H9 (cell line): Measurements from ENCODE around the gene TMEM117. TPM values are rescaled to one million over a fixed set of nuclear protein-coding genes. Genes with fewer than 3 reads are reported as not detected.

ENCODE experiments used
- DNase-seq: peaks from one replicate; pipeline ENCODE4 v3.0.0-alpha.2; 2017
- H2AFZ ChIP-seq: one replicate; pipeline ENCODE4 v1.6.1; 2013; ENCODE audit warnings: mild to moderate bottlenecking, low read length, control low read depth, moderate library complexity
- H2AK5ac ChIP-seq: 2 replicates; pipeline ENCODE4 v1.6.1; 2013; ENCODE audit warnings: low read length, control low read depth, mixed read lengths; ENCODE audit not compliant: insufficient read length
- H2BK120ac ChIP-seq: one replicate; pipeline ENCODE4 v1.6.1; 2013; ENCODE audit warnings: low read depth, mild to moderate bottlenecking, low read length, control low read depth, inconsistent platforms; ENCODE audit not compliant: poor library complexity, severe bottlenecking
- H2BK12ac ChIP-seq: 2 replicates; pipeline ENCODE4 v1.6.1; 2013; ENCODE audit warnings: low read length, control low read depth, mixed read lengths, low read depth; ENCODE audit not compliant: insufficient read length
- H2BK15ac ChIP-seq: 2 replicates; pipeline ENCODE4 v1.6.1; 2013; ENCODE audit warnings: low read depth, low read length, control low read depth
- H2BK20ac ChIP-seq: one replicate; pipeline ENCODE4 v1.6.1; 2013; ENCODE audit warnings: low read depth, mild to moderate bottlenecking, low read length, control low read depth, inconsistent platforms; ENCODE audit not compliant: poor library complexity, severe bottlenecking
- H2BK5ac ChIP-seq: 2 replicates; pipeline ENCODE4 v1.6.1; 2013; ENCODE audit warnings: low read length, control low read depth, mixed read lengths; ENCODE audit not compliant: insufficient read length
- H3K14ac ChIP-seq: 2 replicates; pipeline ENCODE4 v1.6.1; 2013; ENCODE audit warnings: low read length, control low read depth; ENCODE audit not compliant: insufficient read depth
- H3K18ac ChIP-seq: 2 replicates; pipeline ENCODE4 v1.6.1; 2013; ENCODE audit warnings: low read depth, mild to moderate bottlenecking, mixed read lengths, low read length, control low read depth; ENCODE audit not compliant: insufficient read length
- H3K23ac ChIP-seq: 2 replicates; pipeline ENCODE4 v1.6.1; 2013; ENCODE audit warnings: low read length, control low read depth, mixed read lengths, low read depth; ENCODE audit not compliant: insufficient read length
- H3K23me2 ChIP-seq: 2 replicates; pipeline ENCODE4 v1.6.1; 2013; ENCODE audit warnings: low read depth, mild to moderate bottlenecking, mixed read lengths, low read length, control low read depth; ENCODE audit not compliant: insufficient read length, poor library complexity, severe bottlenecking
- H3K27ac ChIP-seq: 2 replicates; pipeline ENCODE4 v1.5.1; 2013; ENCODE audit warnings: low read length, control low read depth, mixed read lengths, low read depth; ENCODE audit not compliant: insufficient read length
- H3K27me3 ChIP-seq: 2 replicates; pipeline ENCODE4 v1.6.1; 2013; ENCODE audit warnings: low read length, control low read depth, inconsistent platforms; ENCODE audit not compliant: insufficient read depth
- H3K4ac ChIP-seq: 2 replicates; pipeline ENCODE4 v1.6.1; 2013; ENCODE audit warnings: low read depth, mild to moderate bottlenecking, control low read depth, inconsistent platforms, low read length, moderate library complexity
- H3K4me1 ChIP-seq: 2 replicates; pipeline ENCODE4 v1.6.1; 2013; ENCODE audit warnings: low read length, control low read depth, inconsistent platforms; ENCODE audit not compliant: insufficient read depth
- H3K4me2 ChIP-seq: 2 replicates; pipeline ENCODE4 v1.6.1; 2013; ENCODE audit warnings: low read length, control low read depth, mixed read lengths; ENCODE audit not compliant: insufficient read length, insufficient read depth
- H3K56ac ChIP-seq: 2 replicates; pipeline ENCODE4 v1.6.1; 2013; ENCODE audit warnings: low read depth, mild to moderate bottlenecking, mixed read lengths, low read length, control low read depth; ENCODE audit not compliant: insufficient read length
- H3K79me1 ChIP-seq: 2 replicates; pipeline ENCODE4 v1.6.1; 2013; ENCODE audit warnings: low read depth, mild to moderate bottlenecking, moderate library complexity, low read length, control low read depth, inconsistent platforms; ENCODE audit not compliant: insufficient read depth, poor library complexity, severe bottlenecking
- H3K79me2 ChIP-seq: 2 replicates; pipeline ENCODE4 v1.6.1; 2013; ENCODE audit warnings: low read length, control low read depth, inconsistent platforms; ENCODE audit not compliant: insufficient read depth
- H3K9ac ChIP-seq: 2 replicates; pipeline ENCODE4 v1.6.1; 2013; ENCODE audit warnings: low read length, control low read depth, mixed read lengths; ENCODE audit not compliant: insufficient read length; ENCODE audit errors: extremely low read depth
- H3K9me3 ChIP-seq: one replicate; pipeline ENCODE4 v1.6.1; 2013; ENCODE audit warnings: low read depth, low read length, inconsistent platforms; ENCODE audit not compliant: control insufficient read depth
- H3T11ph ChIP-seq: one replicate; pipeline ENCODE4 v1.6.1; 2013; ENCODE audit warnings: mild to moderate bottlenecking, low read length, control low read depth, inconsistent platforms
- H4K20me1 ChIP-seq: one replicate; pipeline ENCODE4 v1.6.1; 2013; ENCODE audit not compliant: control insufficient read depth, insufficient read length, insufficient read depth
- H4K5ac ChIP-seq: 2 replicates; pipeline ENCODE4 v1.6.1; 2013; ENCODE audit warnings: low read depth, mild to moderate bottlenecking, mixed read lengths, low read length, control low read depth; ENCODE audit not compliant: insufficient read length
- H4K8ac ChIP-seq: replicated peaks from 2 replicates; pipeline ENCODE4 v1.6.1; 2013; ENCODE audit warnings: low read length, control low read depth, mixed read lengths, low read depth; ENCODE audit not compliant: insufficient read length
- H4K91ac ChIP-seq: 2 replicates; pipeline ENCODE4 v1.6.1; 2013; ENCODE audit warnings: low read depth, mild to moderate bottlenecking, moderate library complexity, mixed read lengths, low read length, control low read depth; ENCODE audit not compliant: insufficient read length
- H3K27ac Mint-ChIP-seq, 3 experiments: 2 replicates in 2 of 3; 3 replicates in 1 of 3; pipeline ENCODE4 v1.8.0; 2020 to 2021; ENCODE audit warnings: mixed read lengths in 3 of 3, mild to moderate bottlenecking in 1 of 3, moderate library complexity in 1 of 3
- H3K27me3 Mint-ChIP-seq: 2 replicates; pipeline ENCODE4 v1.8.0; 2021; ENCODE audit warnings: low read depth, mild to moderate bottlenecking, moderate library complexity, mixed read lengths
- H3K36me3 Mint-ChIP-seq, 3 experiments: 2 replicates in 2 of 3; 3 replicates in 1 of 3; pipeline ENCODE4 v1.8.0; 2020 to 2021; ENCODE audit warnings: low read depth in 3 of 3, mixed read lengths in 3 of 3; ENCODE audit not compliant: insufficient read depth in 1 of 3
- H3K4me1 Mint-ChIP-seq, 2 experiments: 2 replicates each; pipeline ENCODE4 v1.8.0; 2020; ENCODE audit warnings: mixed read lengths in 2 of 2
- H3K4me3 Mint-ChIP-seq, 2 experiments: 2 replicates in 1 of 2; 3 replicates in 1 of 2; pipeline ENCODE4 v1.8.0; 2020 to 2021; ENCODE audit warnings: mild to moderate bottlenecking in 2 of 2, mixed read lengths in 2 of 2, moderate library complexity in 1 of 2
- H3K9me3 Mint-ChIP-seq, 2 experiments: 2 replicates in 1 of 2; 3 replicates in 1 of 2; pipeline ENCODE4 v1.8.0; 2020; ENCODE audit warnings: mild to moderate bottlenecking in 2 of 2, mixed read lengths in 2 of 2, moderate library complexity in 1 of 2
- WGBS: extraction: QIAGEN DNeasy Blood & Tissue Kit; methylation state at CpG from one replicate; pipeline ENCODE4 v1.1.7; 2013; ENCODE audit warnings: missing lambda C conversion rate, low lambda C conversion rate, mixed read lengths; ENCODE audit not compliant: insufficient read length; ENCODE audit errors: extremely low coverage; 5-methylcytosine and 5-hydroxymethylcytosine counted together
- total RNA-seq: library from RNA; stranded (reverse); gene quantifications from 2 replicates; pipeline ENCODE4 v1.2.1, GENCODE V29; 2021
- TF ChIP-seq, protein P1 (sequence below): fragments of 200-600 bp; sonication (generic); conservative IDR thresholded peaks from 3 replicates; pipeline ENCODE4 v1.8.0; 2021; ENCODE audit warnings: antibody characterized with exemption, mild to moderate bottlenecking

TMEM117 gene
- total RNA-seq, 1 experiment from 2014 or later, result 1.7 TPM

DNA sequence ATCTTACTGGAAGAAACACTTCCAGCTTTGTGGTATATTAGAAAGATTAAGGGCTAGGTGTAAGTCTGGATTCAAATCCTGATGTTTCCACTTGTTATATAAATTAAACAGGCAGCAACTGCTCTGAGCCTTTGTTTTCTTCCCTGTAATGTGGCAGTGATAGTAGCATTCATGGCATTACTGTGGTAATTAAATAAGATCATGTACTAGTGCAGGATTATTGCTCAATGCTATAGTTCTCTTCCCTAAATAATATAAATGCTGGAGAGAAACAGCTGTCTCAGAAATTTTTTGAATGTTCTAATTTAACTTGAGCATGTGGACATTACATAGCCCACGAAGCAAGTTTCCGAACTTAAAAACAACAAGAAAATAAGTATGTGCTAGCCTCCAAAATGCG, 5.4 kb downstream of the TMEM117 start:
- Histone ChIP-seq H4K5ac (no peak overlapping the region), H3K23ac (no peak overlapping the region), H2BK20ac (no peak overlapping the region), H3K4me1 (no peaks in the 10 kb centered on the region), H2BK12ac (no peak overlapping the region), H3K27ac (no peak overlapping the region), H2AK5ac (no peak overlapping the region), H3K79me1 (no peaks in the 10 kb centered on the region), H2BK15ac (no peak overlapping the region), H2BK120ac (no peak overlapping the region), H3K9ac (no peak overlapping the region), H3K4ac (no peak overlapping the region), H3K18ac (no peak overlapping the region), H3K14ac (no peak overlapping the region), H3K9me3 (no peaks in the 10 kb centered on the region), H4K91ac (no peak overlapping the region), H3K23me2 (peaks cover 1% of the 10 kb centered on the region), H2BK5ac (no peak overlapping the region), H4K20me1 (no peaks in the 10 kb centered on the region), H2AFZ (no peak overlapping the region), H3K79me2 (no peaks in the 10 kb centered on the region), H4K8ac (no peak overlapping the region), H3K56ac (no peak overlapping the region), H3K27me3 (no peaks in the 10 kb centered on the region), H3K4me2 (no peak overlapping the region), H3T11ph (no peak overlapping the region)
- TF ChIP-seq, protein P1, sequence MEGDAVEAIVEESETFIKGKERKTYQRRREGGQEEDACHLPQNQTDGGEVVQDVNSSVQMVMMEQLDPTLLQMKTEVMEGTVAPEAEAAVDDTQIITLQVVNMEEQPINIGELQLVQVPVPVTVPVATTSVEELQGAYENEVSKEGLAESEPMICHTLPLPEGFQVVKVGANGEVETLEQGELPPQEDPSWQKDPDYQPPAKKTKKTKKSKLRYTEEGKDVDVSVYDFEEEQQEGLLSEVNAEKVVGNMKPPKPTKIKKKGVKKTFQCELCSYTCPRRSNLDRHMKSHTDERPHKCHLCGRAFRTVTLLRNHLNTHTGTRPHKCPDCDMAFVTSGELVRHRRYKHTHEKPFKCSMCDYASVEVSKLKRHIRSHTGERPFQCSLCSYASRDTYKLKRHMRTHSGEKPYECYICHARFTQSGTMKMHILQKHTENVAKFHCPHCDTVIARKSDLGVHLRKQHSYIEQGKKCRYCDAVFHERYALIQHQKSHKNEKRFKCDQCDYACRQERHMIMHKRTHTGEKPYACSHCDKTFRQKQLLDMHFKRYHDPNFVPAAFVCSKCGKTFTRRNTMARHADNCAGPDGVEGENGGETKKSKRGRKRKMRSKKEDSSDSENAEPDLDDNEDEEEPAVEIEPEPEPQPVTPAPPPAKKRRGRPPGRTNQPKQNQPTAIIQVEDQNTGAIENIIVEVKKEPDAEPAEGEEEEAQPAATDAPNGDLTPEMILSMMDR, result no peak
- DNase-seq, result no peak
- Mint-ChIP-seq H3K27me3 (peaks cover 18% of the 10 kb centered on the region), H3K4me1 (peaks cover 6 to 9% of the 10 kb centered on the region in 2 experiments), H3K4me3 (no peak overlapping the region), H3K9me3 (no peaks in the 10 kb centered on the region), H3K27ac (no peak overlapping the region), H3K36me3 (no peaks in the 10 kb centered on the region)
- WGBS, result no CpG with 5 or more reads among the region's 3 CpGs
